GM19455 (cell line): Measurements from ENCODE around the gene KCNK16.
"Not testable (repeated sequence)": the region's sequence is repeated elsewhere in the genome, so short reads cannot be mapped to it uniquely, and the experiment has no call there.

Experiments
- ATAC-seq: cut with Tn5 transposase; IDR thresholded peaks from one replicate; pipeline ENCODE4 v1.9.1; 2021; ENCODE audit not compliant: unreplicated experiment

The KCNK16 gene

GRCh38 chr6:39312912-39313525, 9.5 kb downstream of the KCNK16 start:
- no peak for ATAC-seq

DNA sequence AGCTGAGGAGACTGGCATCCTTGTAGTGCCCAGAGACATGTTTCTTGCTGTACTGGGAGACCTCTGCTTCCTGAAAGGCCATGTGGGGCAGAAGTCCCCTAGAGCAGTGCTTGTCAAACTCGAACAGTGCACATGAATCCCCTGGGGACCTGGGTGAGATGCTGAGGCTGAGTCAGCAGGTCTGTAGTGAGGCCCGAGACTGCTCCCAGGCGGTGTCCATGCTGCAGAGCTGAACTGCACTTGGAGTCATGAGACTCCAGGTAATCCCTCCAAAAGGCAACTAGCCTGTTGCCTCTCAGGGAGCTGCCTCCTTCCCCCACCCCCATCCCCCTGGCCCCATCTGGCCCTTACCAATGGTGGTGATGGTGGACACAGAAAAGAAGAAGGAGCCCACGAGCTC, 12.0 kb downstream of the KCNK16 start:
- no peak for ATAC-seq

DNA sequence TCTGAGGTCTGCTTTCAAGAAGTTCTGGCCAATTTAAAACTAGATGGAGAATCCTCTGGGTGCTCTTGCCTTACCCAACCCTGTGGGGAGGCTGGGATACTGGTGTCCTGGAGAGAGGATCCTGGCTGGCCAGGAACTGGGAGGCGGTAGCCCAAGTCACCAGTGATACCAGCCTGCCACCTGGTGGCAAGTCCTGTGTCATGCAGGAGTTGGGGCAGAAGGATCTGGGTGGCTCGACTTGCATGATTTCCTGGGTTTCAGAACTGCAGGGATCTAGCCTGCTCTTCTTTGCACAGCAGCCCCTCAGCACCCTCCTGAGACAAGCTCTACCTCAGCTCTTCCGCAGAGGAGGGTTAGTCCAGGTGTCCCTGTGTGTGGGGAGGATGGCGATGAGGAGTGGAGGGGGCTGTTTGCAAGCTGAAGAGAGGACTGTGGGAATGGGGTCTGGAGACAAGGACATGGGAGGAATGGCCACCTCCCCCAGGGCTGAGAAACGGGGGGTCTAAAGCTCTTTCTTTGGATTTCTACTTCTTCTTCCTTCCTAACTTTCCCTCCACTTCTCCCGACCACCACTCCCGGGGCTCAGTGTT, 12.5 kb downstream of the KCNK16 start:
- no peak for ATAC-seq

- ATAC-seq, result no peak
Measured at GRCh38 chr6:39307462-39307861, 15.0 kb downstream of the KCNK16 start.

- no peak for ATAC-seq
Measured at GRCh38 chr6:39304951-39305350, 17.6 kb downstream of the KCNK16 start.

DNA sequence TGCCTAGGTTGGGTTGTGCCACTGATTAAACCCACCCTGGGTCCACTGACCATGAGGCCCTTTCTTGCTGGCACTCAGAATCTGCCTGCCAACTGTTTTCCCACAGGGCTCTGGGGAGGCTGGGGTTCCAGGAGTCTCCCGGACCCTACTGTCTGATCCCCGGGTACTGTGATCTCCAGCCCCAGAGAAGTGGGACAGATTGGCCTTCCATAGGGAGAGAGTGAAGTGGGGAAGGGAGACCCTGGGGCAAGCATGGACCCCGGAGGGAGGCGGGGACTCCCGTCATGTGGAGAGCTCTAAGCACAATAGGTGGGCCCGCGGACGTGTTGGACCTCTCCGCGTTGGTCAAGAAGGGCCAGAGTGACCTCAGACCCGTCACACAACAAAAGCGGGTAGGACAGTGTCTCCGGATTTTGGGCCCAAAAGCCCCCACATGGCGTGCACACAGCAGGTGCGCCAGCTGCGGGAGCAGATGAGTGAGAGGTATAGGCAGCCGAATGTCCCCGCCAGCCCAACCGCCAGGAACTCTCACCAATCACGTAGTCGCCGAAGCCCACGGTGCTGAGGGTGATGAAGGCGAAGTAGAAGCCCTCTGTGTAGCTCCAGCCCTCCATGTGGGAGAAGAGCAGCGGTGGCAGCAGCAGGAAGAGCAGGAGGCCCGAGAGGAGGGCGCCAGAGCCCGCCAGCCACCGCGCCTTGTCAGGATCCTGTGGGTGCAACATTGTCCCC, 18.9 kb downstream of the KCNK16 start:
- ATAC-seq, result no peak

GRCh38 chr6:39302669-39303424, 19.7 kb downstream of the KCNK16 start:
- ATAC-seq, result peak; percentile 97

DNA sequence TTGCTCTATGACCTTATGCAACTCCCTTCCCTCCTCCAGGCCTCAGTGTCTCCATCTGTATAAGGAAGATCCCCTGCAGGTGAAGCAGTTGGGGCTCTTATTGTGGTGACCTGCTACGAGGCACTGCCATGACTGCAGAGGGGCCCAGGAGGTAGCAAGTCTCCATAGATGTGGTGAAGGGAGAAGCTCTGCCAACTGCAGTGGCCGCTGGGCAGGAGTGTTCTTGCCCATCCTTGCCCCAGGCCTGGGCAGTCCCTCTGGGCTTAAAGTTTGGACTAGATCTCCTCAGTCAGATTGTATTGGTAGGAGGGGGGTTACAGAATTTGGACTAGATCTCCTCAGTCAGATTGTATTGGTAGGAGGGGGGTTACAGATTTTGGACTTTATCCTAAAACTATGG, 20.5 kb downstream of the KCNK16 start:
- ATAC-seq, result no peak

DNA sequence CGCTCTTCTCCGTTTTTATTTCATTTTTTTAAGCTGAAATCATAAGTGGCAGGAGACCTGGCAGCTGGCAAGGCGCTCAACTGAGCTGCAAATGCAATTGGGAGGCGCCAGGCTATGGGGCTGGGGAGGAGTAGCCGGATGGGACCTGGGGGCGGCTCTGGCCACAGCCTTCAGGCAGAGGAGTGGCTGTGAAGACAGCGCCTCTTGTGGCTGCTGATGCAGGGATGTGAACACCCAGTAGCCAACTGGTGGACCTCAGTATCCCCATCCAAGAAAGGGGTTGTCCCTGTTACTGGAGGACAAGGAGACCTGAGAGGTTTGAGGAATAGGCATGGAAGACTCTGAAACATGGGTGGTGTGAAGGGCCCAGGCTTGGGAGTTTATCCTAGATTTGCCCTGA, 20.9 kb downstream of the KCNK16 start:
- no peak for ATAC-seq

GRCh38 chr6:39300739-39301138, 21.8 kb downstream of the KCNK16 start:
- no peak for ATAC-seq

DNA sequence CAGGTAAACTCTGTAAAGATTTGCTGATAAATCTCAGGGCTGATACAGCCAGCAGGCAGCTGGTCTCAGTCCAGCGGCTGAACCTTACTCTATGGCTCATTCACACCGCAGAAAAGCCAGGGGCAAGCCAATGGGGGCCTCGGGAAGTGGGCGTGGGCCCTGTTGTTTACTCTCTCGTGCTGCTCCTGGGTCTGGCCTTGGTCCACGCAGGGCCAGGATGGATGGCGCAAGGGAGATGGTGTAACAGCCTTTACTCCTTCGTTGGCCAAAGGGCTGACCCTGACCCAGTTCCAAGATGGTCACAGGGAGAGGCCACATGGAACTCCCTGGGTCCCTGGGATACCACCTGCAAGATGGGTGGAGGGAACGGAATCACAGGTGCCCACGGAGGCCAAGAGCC, 24.4 kb downstream of the KCNK16 start:
- no peak for ATAC-seq

GRCh38 chr6:39296745-39297640, 25.5 kb downstream of the KCNK16 start:
- ATAC-seq, result no peak

DNA sequence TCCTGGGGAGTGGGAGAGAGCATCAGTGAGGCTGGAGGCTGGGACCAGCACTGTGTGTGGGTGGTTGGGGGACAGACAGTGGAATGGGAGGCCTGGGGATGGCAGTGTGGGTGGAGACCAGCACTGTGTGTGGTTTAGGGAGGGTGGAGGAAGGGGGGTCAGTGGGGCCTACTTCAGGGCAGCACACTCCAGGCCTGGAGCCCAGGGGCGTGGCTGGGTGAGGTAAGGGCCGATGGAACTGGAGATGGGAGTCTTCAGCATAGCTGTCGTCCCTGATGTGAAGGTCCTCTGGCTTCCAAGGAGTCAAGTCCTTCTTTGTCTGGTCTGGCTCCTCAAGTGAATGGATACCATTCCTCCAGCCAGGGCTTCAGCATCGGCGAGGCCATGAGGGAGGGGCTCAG, 26.9 kb downstream of the KCNK16 start:
- ATAC-seq, result no peak

DNA sequence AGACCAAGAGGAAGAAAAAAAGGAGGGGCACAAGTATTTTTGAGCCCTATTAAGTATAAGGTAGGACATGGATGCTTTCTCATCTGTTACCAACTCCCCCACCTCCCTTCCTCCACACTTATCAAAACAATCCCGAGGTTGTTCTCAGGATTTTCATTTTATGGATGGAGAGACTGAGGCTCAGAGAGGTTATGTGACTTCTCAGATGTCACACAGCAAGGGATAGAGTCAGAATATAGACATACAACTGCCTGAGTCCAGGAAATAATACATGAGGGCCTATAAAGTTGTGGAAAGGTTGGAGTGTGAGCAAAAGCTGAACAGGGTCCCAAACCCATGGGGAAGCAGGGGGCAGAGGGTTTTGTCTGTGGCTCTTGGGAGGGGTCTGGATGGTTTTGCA, 27.6 kb downstream of the KCNK16 start:
- no peak for ATAC-seq

GRCh38 chr6:39294133-39294532, 28.4 kb downstream of the KCNK16 start:
- no peak for ATAC-seq

DNA sequence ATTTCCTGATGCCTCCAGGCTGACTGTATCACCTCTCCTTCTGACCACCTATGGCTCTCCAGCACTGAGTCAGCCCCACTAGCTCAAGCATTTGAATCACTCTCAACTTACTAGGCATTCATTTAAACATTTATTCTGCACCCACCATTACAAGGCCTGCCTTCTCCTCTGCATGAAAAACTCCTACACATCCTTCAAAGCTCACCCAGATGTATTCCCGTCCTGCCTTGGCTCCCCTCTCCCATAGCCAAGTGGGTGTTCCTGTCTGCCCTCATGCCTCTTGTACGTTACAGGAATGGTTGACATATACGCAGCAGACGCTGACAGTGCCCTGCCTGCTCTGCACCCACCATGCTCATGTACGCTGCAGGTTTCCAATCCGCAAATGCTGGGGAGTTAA, 29.9 kb downstream of the KCNK16 start:
- no peak for ATAC-seq

DNA sequence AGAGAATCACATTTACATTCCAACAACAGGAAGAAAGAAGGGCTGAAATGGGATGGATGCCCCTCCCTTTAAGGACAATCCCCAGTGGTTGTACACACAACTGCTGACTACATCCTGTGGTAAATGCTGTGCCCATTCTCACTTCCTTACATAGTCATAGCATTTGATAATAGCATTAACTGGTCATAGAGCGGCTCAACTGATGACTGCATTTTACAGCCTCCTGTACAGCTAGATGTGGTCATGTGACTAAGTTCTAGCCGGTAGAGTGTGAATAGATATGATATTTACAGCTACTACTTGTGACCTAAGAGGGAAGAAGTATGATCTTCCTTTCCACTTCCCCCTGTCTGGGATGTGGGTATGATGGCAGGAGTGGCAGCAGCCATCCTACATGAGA, 33.0 kb downstream of the KCNK16 start:
- no peak for ATAC-seq

DNA sequence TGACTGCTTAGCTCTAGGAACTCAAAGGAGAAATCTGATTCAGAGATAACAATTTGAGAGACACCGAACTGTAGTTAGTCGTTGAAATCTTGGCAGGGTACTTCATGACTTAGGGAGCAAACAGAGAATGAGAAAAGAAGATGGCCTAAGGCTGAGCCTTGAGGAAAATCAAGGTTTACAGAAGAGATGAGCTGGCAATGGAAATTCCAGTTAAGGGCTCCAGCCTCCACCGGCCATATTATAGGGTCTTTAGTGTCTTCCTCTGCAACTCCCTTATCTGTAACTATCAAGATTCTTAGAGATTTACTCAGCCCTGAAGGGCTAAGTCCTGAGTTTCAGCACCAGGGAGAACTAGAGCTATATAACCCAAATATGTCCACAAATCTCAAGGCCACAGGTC, 34.9 kb downstream of the KCNK16 start:
- no peak for ATAC-seq

DNA sequence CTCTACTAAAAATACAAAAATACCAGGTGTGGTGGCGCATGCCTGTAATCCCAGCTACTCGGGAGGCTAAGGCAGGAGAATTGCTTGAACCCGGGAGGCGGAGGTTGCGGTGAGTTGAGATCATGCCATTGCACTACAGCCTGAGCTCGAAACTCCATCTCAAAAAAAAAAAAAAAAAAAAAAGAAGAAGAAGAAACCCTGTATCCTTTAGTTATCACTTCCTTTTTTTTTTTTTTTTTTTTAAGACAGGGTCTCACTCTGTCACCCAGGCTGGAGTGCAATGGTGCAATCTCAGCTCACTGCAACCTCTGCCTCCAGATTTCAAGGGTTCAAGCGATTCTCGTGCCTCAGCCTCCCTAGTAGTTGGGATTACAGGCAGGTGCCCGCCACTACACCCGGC, 35.9 kb downstream of the KCNK16 start:
- not testable (repeated sequence) for ATAC-seq

- no peak for ATAC-seq
Measured at GRCh38 chr6:39282774-39283173, 39.7 kb downstream of the KCNK16 start.
